Measurements from ENCODE around the gene STAT3.
"Not testable (repeated sequence)": the region's sequence is repeated elsewhere in the genome, so short reads cannot be mapped to it uniquely, and the experiment has no call there.

Gene STAT3

GRCh38 chr17:42388381-42389134, at the start of gene STAT3:
STAT3 (minus strand) TSS chr17:42388442; CDS start chr17:42348516, 39,926 bp downstream.
- DNase-seq: peak; percentile 99 to 100

- DNase-seq: no peak
Measured at GRCh38 chr17:42436391-42436790, 48.1 kb upstream of the STAT3 start.

GRCh38 chr17:42431758-42432161, 43.5 kb upstream of the STAT3 start:
- DNase-seq: no peak

GRCh38 chr17:42429726-42430447, 41.6 kb upstream of the STAT3 start:
- no peak for DNase-seq

- DNase-seq: peak; percentile 36 to 50
Measured at GRCh38 chr17:42428141-42428944, 40.1 kb upstream of the STAT3 start.

GRCh38 chr17:42424991-42425610, 36.9 kb upstream of the STAT3 start:
- DNase-seq: no peak

- no peak for DNase-seq
Measured at GRCh38 chr17:42423766-42424165, 35.5 kb upstream of the STAT3 start.

GRCh38 chr17:42422958-42423712, 34.9 kb upstream of the STAT3 start, which contains the start of gene CAVIN1:
CAVIN1 (minus strand) TSS chr17:42423256; CDS start chr17:42423097, 159 bp downstream.
- no peak for DNase-seq

GRCh38 chr17:42422412-42422957, 34.2 kb upstream of the STAT3 start:
- DNase-seq: peak; percentile 20

- peak; percentile 14 to 26 for DNase-seq
Measured at GRCh38 chr17:42421507-42422338, 33.5 kb upstream of the STAT3 start.

GRCh38 chr17:42421136-42421506, 32.9 kb upstream of the STAT3 start:
- no peak for DNase-seq

GRCh38 chr17:42417981-42418380, 29.7 kb upstream of the STAT3 start:
- not testable (repeated sequence) for DNase-seq

GRCh38 chr17:42414704-42415409, 26.6 kb upstream of the STAT3 start:
- DNase-seq: peak; percentile 62 to 63

GRCh38 chr17:42413464-42414040, 25.3 kb upstream of the STAT3 start:
- DNase-seq: no peak

- DNase-seq: no peak
Measured at GRCh38 chr17:42411905-42412679, 23.9 kb upstream of the STAT3 start.

GRCh38 chr17:42411361-42411760, 23.1 kb upstream of the STAT3 start:
- no peak for DNase-seq

- no peak for DNase-seq
Measured at GRCh38 chr17:42410319-42410685, 22.1 kb upstream of the STAT3 start.

- DNase-seq: no peak
Measured at GRCh38 chr17:42409523-42410318, 21.5 kb upstream of the STAT3 start.

Data from activated CD4-positive, alpha-beta T cell treated with anti-CD3 and anti-CD28 coated beads for 4 hours (primary cell).